K562 (cell line): ENCODE data around the gene PSMB4. TPM values are rescaled to one million over a fixed set of nuclear protein-coding genes. Genes with fewer than 3 reads are reported as not detected.

Experiments used
- CHD1 ChIP-seq: fragments of 200-600 bp; sonication (generic); IDR thresholded peaks from one replicate; pipeline ENCODE4 v1.6.1; 2012; ENCODE audit warnings: mild to moderate bottlenecking, moderate library complexity, low read length, inconsistent platforms
- KLF6 ChIP-seq: fragments of 250-450 bp; sonication (Bioruptor Pico); IDR thresholded peaks from 2 replicates; pipeline ENCODE4 v1.4.0; 2020; ENCODE audit warnings: mild to moderate bottlenecking, moderate library complexity, borderline replicate concordance
- NEUROD1 ChIP-seq: fragments of 150-350 bp; IDR thresholded peaks from 2 replicates; pipeline ENCODE4 v1.6.1; 2014; ENCODE audit warnings: borderline replicate concordance, low read length, low read depth; ENCODE audit not compliant: partially characterized antibody
- RFX7 ChIP-seq: fragments of 250-450 bp; sonication (Bioruptor Pico); IDR thresholded peaks from 2 replicates; pipeline ENCODE4 v1.5.1; 2021; ENCODE audit warnings: mild to moderate bottlenecking
- SMAD3 ChIP-seq: fragments of 450-650 bp; formaldehyde crosslinking; conservative IDR thresholded peaks from 2 replicates; pipeline ENCODE4 v1.4.0; 2020; ENCODE audit warnings: mild to moderate bottlenecking
- SPI1 ChIP-seq: IDR thresholded peaks from 2 replicates; pipeline ENCODE4 v1.6.1; 2011; ENCODE audit warnings: low read depth, low read length, control low read depth, borderline replicate concordance
- TFAP4 ChIP-seq: sonication (generic); formaldehyde crosslinking; IDR thresholded peaks from 2 replicates; pipeline ENCODE4 v1.8.0; 2022; ENCODE audit warnings: missing genetic modification reagents, mild to moderate bottlenecking, moderate library complexity, borderline replicate concordance
- XRCC5 ChIP-seq: fragments of 200-400 bp; formaldehyde crosslinking; IDR thresholded peaks from 2 replicates; pipeline ENCODE4 v1.6.1; 2017; ENCODE audit warnings: low read depth, mild to moderate bottlenecking, low read length
- ZNF133 ChIP-seq: fragments of 250-450 bp; sonication (Bioruptor Pico); IDR thresholded peaks from 2 replicates; pipeline ENCODE4 v1.4.0; 2020; ENCODE audit warnings: mild to moderate bottlenecking
- ZNF23 ChIP-seq: fragments of 250-450 bp; sonication (Bioruptor Pico); IDR thresholded peaks from 2 replicates; pipeline ENCODE4 v1.4.0; 2020; ENCODE audit warnings: mild to moderate bottlenecking
- ZNF263 ChIP-seq: sonication (generic); formaldehyde crosslinking; IDR thresholded peaks from 2 replicates; pipeline ENCODE4 v1.8.0; 2022; ENCODE audit warnings: mild to moderate bottlenecking, missing genetic modification reagents, borderline replicate concordance
- ZNF76 ChIP-seq: fragments of 250-450 bp; sonication (Bioruptor Pico); IDR thresholded peaks from 2 replicates; pipeline ENCODE4 v1.4.0; 2020; ENCODE audit warnings: mild to moderate bottlenecking, moderate library complexity, borderline replicate concordance
- ZSCAN32 ChIP-seq: fragments of 450-650 bp; formaldehyde crosslinking; IDR thresholded peaks from 2 replicates; pipeline ENCODE4 v1.4.0; 2020; ENCODE audit warnings: mild to moderate bottlenecking, moderate library complexity
- polyA plus RNA-seq, 8 experiments: library from polyadenylated mRNA; depleted of rRNA in 4 of 8; stranded (reverse) in 5 of 8; unstranded in 3 of 8; fragments of >200 nt; fragmentation: Nextera tagmentation in 2 of 8; fragmentation: Illumina TruSeq in 1 of 8; extraction: Ambion mirVana in 2 of 8; extraction: Trizol in 1 of 8; gene quantifications; 2 replicates each; pipeline versions ENCODE4 v1.2.1 to v1.2.3, GENCODE V29; 2011 to 2014; ENCODE audit warnings: inconsistent platforms in 1 of 8, missing spikeins in 1 of 8
- total RNA-seq, 7 experiments: library from RNA; depleted of rRNA in 6 of 7; stranded (reverse); fragments of >200 nt in 6 of 7; fragmentation: Illumina TruSeq in 2 of 7; extraction: Trizol in 2 of 7; gene quantifications; 2 replicates each; pipeline versions ENCODE4 v1.2.1 to v1.2.3, GENCODE V29; 2011 to 2021; ENCODE audit warnings: low replicate concordance in 1 of 7
- TF ChIP-seq, protein P1 (sequence below), 2 experiments: IDR thresholded peaks in 1 of 2; conservative IDR thresholded peaks in 1 of 2; 2 replicates each; pipeline ENCODE4 v1.6.1; 2016; ENCODE audit warnings: low read depth in 2 of 2, mild to moderate bottlenecking in 1 of 2, missing compliant biosample characterization in 1 of 2, missing genetic modification characterization in 1 of 2, moderate library complexity in 1 of 2

Gene PSMB4
- total and polyA plus RNA-seq, 9 of the 15 experiments (the other 6 are each of a cell fraction or from before 2014, with no cell fraction given), result 397 to 674 (median 475) TPM

DNA sequence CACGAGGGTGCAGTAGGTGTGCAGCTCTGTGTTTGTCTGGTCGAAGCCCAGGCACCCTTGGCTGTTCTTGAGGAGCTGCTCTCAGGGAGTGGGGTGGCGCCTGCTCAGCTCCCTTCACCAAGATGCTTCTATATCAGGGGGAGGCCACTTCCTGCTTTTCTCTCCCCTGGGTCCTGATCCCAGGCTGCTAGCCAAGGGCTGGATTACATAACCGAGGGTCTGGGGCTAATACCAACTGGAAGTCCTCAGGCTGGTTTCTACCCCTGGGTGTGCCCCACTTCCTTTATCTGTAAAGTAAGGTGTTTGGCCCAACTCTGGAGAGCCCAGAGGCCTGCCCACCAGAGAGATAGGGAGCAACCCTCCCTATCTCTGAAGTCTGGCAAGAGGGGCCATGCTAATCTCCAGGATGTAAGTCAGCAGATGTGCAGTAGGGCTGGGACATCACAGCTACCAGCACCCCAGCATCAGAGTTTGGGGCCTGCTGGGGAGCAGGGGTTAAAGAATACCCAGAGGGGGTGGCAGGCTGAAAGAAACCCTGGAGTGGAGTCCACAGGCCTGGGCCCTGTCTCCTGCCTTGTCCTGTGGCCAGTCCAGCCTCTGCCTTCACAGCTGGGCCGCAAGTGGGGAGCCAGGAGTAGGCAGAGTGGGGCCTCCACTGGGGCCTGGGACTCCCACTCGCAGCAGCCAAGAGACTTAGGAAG, 29.0 kb upstream of the PSMB4 start (continued):
- no peak for TF ChIP-seq ZNF133
- no peak for TF ChIP-seq RFX7 (CRISPR knock-in tag)
- TF ChIP-seq SMAD3, result no peak
- TF ChIP-seq, protein P1, sequence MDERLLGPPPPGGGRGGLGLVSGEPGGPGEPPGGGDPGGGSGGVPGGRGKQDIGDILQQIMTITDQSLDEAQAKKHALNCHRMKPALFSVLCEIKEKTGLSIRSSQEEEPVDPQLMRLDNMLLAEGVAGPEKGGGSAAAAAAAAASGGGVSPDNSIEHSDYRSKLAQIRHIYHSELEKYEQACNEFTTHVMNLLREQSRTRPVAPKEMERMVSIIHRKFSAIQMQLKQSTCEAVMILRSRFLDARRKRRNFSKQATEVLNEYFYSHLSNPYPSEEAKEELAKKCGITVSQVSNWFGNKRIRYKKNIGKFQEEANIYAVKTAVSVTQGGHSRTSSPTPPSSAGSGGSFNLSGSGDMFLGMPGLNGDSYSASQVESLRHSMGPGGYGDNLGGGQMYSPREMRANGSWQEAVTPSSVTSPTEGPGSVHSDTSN (CRISPR knock-in tag; IDR thresholded peaks at IDR 0.05; ENCODE audit: low read depth), result no peak
- TF ChIP-seq, protein P1 (tag; conservative IDR thresholded peaks at IDR 0.05; ENCODE audit: low read depth), result no peak
- peak; percentile 72 for TF ChIP-seq TFAP4 (CRISPR knock-in tag)
- TF ChIP-seq ZSCAN32 (CRISPR knock-in tag), result no peak
- TF ChIP-seq NEUROD1, result peak; percentile 69
- no peak for TF ChIP-seq ZNF76
- no peak for TF ChIP-seq ZNF263 (CRISPR knock-in tag)
- TF ChIP-seq KLF6 (CRISPR knock-in tag), result no peak
- peak; percentile 90 for TF ChIP-seq SPI1
- no peak for TF ChIP-seq ZNF23
- no peak for TF ChIP-seq XRCC5
- no peak for TF ChIP-seq CHD1
- TF ChIP-seq, all 486 proteins: peak for 46
